PC-9 (cell line): Measurements from ENCODE around the gene PYDC1.

Source experiments
- EZH2 ChIP-seq: fragments of 200-600 bp; sonication (generic); IDR thresholded peaks from 2 replicates; pipeline ENCODE4 v1.8.0; 2017; ENCODE audit warnings: antibody characterized with exemption, low read depth
- TF ChIP-seq, protein P1 (sequence below): fragments of 200-600 bp; sonication (generic); conservative IDR thresholded peaks from 2 replicates; pipeline ENCODE4 v1.6.1; 2017; ENCODE audit warnings: mixed run types, antibody characterized with exemption, mild to moderate bottlenecking, moderate library complexity

DNA sequence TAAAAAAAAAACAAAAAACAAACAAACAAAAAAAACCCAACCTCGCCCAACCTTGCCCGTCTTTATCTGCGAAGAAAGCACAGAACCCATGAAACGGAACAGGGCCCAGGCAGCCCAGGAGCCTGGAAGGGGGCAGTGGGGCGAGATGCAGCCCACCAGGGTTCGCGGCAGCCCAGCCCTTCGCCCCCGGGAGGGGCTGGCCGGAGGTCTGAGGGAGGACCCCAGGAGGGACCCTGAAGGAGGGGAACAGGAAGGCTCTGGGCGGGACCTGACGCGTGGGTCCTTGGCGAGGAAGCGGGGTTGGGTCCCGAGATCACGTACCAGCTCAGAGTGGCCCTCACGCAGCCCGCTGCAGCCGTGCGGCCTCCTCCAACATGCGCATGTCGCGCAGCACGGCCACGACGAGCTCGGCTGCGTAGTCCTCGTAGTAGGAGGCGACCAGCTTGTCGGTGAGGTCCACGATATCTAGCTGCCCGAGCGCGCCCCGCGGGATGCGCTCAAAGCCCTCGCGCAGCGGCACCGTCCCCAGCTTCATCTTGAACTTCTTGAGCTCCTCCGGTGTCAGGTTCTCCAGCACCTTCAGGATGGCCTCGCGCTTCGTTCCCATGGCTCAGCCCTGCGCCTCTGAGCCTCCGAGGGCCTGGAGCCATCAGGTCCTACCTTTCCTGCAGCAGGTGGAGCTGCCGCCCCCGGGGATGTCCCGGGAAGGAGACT, at the start of gene PYDC1:
- TF ChIP-seq, protein P1, sequence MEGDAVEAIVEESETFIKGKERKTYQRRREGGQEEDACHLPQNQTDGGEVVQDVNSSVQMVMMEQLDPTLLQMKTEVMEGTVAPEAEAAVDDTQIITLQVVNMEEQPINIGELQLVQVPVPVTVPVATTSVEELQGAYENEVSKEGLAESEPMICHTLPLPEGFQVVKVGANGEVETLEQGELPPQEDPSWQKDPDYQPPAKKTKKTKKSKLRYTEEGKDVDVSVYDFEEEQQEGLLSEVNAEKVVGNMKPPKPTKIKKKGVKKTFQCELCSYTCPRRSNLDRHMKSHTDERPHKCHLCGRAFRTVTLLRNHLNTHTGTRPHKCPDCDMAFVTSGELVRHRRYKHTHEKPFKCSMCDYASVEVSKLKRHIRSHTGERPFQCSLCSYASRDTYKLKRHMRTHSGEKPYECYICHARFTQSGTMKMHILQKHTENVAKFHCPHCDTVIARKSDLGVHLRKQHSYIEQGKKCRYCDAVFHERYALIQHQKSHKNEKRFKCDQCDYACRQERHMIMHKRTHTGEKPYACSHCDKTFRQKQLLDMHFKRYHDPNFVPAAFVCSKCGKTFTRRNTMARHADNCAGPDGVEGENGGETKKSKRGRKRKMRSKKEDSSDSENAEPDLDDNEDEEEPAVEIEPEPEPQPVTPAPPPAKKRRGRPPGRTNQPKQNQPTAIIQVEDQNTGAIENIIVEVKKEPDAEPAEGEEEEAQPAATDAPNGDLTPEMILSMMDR = no peak
- TF ChIP-seq EZH2 = no peak
